CD4-positive, alpha-beta memory T cell (primary cell): ENCODE results near the gene SLC35F3. TPM values are rescaled to one million over a fixed set of nuclear protein-coding genes. Genes with fewer than 3 reads are reported as not detected.

Source experiments
- CTCF ChIA-PET: fragments of 350-600 bp; sonication (Branson Sonifier 250); formaldehyde crosslinking; loops from one replicate; lab custom pipeline; 2021; ENCODE audit warnings: inconsistent platforms; ENCODE audit not compliant: partially characterized antibody; lab: Charles Lee
- POLR2A ChIA-PET: fragments of 350-600 bp; sonication (Branson Sonifier 250); formaldehyde crosslinking; loops from one replicate; lab custom pipeline; 2021; ENCODE audit not compliant: partially characterized antibody; lab: Charles Lee
- DNase-seq, 5 donors: peaks; one replicate each; pipeline versions ENCODE4 v3.0.0 to v3.0.0-alpha.2; 2020 to 2022; ENCODE audit warnings: mixed read lengths in 1 of 5
- H3K27ac ChIP-seq: one replicate; pipeline ENCODE4 v1.7.0; 2013; ENCODE audit warnings: low read depth, low read length
- H3K27me3 ChIP-seq: 2 replicates; pipeline ENCODE4 v1.7.0; 2013; ENCODE audit warnings: mild to moderate bottlenecking, low read length, moderate library complexity; ENCODE audit not compliant: insufficient read depth
- H3K36me3 ChIP-seq: 2 replicates; pipeline ENCODE4 v1.7.0; 2013; ENCODE audit warnings: mild to moderate bottlenecking, low read length, moderate library complexity; ENCODE audit not compliant: insufficient read depth
- H3K4me1 ChIP-seq: 2 replicates; pipeline ENCODE4 v1.7.0; 2013; ENCODE audit warnings: mild to moderate bottlenecking, low read length, moderate library complexity; ENCODE audit not compliant: insufficient read depth
- H3K4me3 ChIP-seq, 2 donors: one replicate each; pipeline ENCODE4 v1.7.0; 2013; ENCODE audit warnings: low read length in 2 of 2, mild to moderate bottlenecking in 1 of 2
- H3K9me3 ChIP-seq, 2 donors: one replicate each; pipeline ENCODE4 v1.7.0; 2013; ENCODE audit warnings: low read length in 2 of 2, control low read depth in 1 of 2; ENCODE audit not compliant: control insufficient read depth in 1 of 2
- H3K27ac Mint-ChIP-seq, 7 donors: one replicate each; pipeline ENCODE4 v1.8.0; 2020 to 2021; ENCODE audit warnings: mixed read lengths in 7 of 7, mild to moderate bottlenecking in 6 of 7, inconsistent platforms in 3 of 7, moderate library complexity in 3 of 7
- H3K27me3 Mint-ChIP-seq, 2 donors: one replicate each; pipeline ENCODE4 v1.8.0; 2020 to 2021; ENCODE audit warnings: mixed read lengths in 2 of 2
- H3K36me3 Mint-ChIP-seq, 2 donors: one replicate each; pipeline ENCODE4 v1.8.0; 2020 to 2021; ENCODE audit warnings: mixed read lengths in 2 of 2, inconsistent platforms in 1 of 2, mild to moderate bottlenecking in 1 of 2
- H3K4me1 Mint-ChIP-seq, 4 donors: one replicate each; pipeline ENCODE4 v1.8.0; 2020 to 2021; ENCODE audit warnings: mixed read lengths in 4 of 4, mild to moderate bottlenecking in 1 of 4
- H3K4me3 Mint-ChIP-seq, 8 donors: one replicate each; pipeline ENCODE4 v1.8.0; 2020 to 2021; ENCODE audit warnings: mixed read lengths in 8 of 8, mild to moderate bottlenecking in 7 of 8, moderate library complexity in 6 of 8, inconsistent platforms in 3 of 8
- H3K9me3 Mint-ChIP-seq, 8 donors: one replicate each; pipeline ENCODE4 v1.8.0; 2020 to 2021; ENCODE audit warnings: mixed read lengths in 8 of 8, mild to moderate bottlenecking in 5 of 8, inconsistent platforms in 3 of 8, moderate library complexity in 1 of 8
- intact Hi-C: fragments of 100-400 bp; cut with micrococcal nuclease; formaldehyde crosslinking; loops from one replicate; pipeline ENCODE4 v1.15.1; 2023
- polyA plus RNA-seq, 2 donors: library from polyadenylated mRNA; unstranded; fragments of 300-500 nt; fragmentation: Illumina TruSeq; gene quantifications; one replicate each; pipeline ENCODE4 v1.2.3, GENCODE V29; 2021
- total RNA-seq, 2 experiments: library from RNA; stranded (reverse); gene quantifications; one replicate each; pipeline ENCODE4 v1.2.3, GENCODE V29; 2021

Gene SLC35F3
- total and polyA plus RNA-seq, 4 experiments from 2014 or later, result 0.12 to 0.84 TPM; not detected in 2

GRCh38 chr1:234102583-234102982 is 198.1 kb downstream of the SLC35F3 start:
- intact Hi-C loops, result no loop called here
- POLR2A ChIA-PET, result no interaction called here
- Histone ChIP-seq H3K9me3 (no peaks in the 10 kb centered on the region), H3K27ac (no peak overlapping the region), H3K27me3 (no peaks in the 10 kb centered on the region), H3K4me1 (no peaks in the 10 kb centered on the region), H3K4me3 (no peak overlapping the region), H3K36me3 (no peaks in the 10 kb centered on the region)
- Mint-ChIP-seq H3K27me3 (peaks cover 18 to 24% of the 10 kb centered on the region in 2 donors), H3K27ac (no peak overlapping the region), H3K4me3 (no peak overlapping the region), H3K36me3 (no peaks in the 10 kb centered on the region), H3K9me3 (no peaks in the 10 kb centered on the region), H3K4me1 (no peaks in the 10 kb centered on the region)
- DNase-seq, result no peak
- CTCF ChIA-PET, result interaction anchor here (1.5 kb wide), 1 partner anchor 11 kb away, joined by 3 read pairs; no protein-coding TSS in a partner anchor

- CTCF ChIA-PET, result interaction anchor here (1.5 kb wide), 1 partner anchor 10 kb away, joined by 3 read pairs; no protein-coding TSS in a partner anchor
- Histone ChIP-seq H3K27me3 (no peaks in the 10 kb centered on the region), H3K36me3 (no peaks in the 10 kb centered on the region), H3K4me1 (no peaks in the 10 kb centered on the region), H3K27ac (no peak overlapping the region), H3K4me3 (no peak overlapping the region), H3K9me3 (no peaks in the 10 kb centered on the region)
- POLR2A ChIA-PET, result no interaction called here
- H3K4me3 Mint-ChIP-seq, result no peak overlapping the region
- no peaks in the 10 kb centered on the region for H3K9me3 Mint-ChIP-seq
- no peak for DNase-seq
- no peaks in the 10 kb centered on the region for H3K4me1 Mint-ChIP-seq
- no peaks in the 10 kb centered on the region for H3K36me3 Mint-ChIP-seq
- H3K27ac Mint-ChIP-seq, result no peak overlapping the region
- H3K27me3 Mint-ChIP-seq, result peaks cover 18 to 24% of the 10 kb centered on the region in 2 donors
- intact Hi-C loops, result no loop called here
Observed at GRCh38 chr1:234103198-234103597, 198.7 kb downstream of the SLC35F3 start.

- no peaks in the 10 kb centered on the region for H3K36me3 ChIP-seq
- POLR2A ChIA-PET, result no interaction called here
- no peak overlapping the region for H3K27ac Mint-ChIP-seq
- no peak overlapping the region for H3K4me3 Mint-ChIP-seq
- CTCF ChIA-PET, result interaction anchor here (0.9 to 1.3 kb wide), 2 partner anchors 40 to 204 kb away, joined by 3 read pairs; no protein-coding TSS in a partner anchor
- no peaks in the 10 kb centered on the region for H3K4me1 Mint-ChIP-seq
- DNase-seq, result no peak
- H3K9me3 Mint-ChIP-seq, result no peaks in the 10 kb centered on the region
- H3K36me3 Mint-ChIP-seq, result no peaks in the 10 kb centered on the region
- no peaks in the 10 kb centered on the region for H3K4me1 ChIP-seq
- H3K4me3 ChIP-seq, result no peak overlapping the region
- no peaks in the 10 kb centered on the region for H3K27me3 ChIP-seq
- H3K27ac ChIP-seq, result no peak overlapping the region
- intact Hi-C loops, result no loop called here
- no peaks in the 10 kb centered on the region for H3K9me3 ChIP-seq
- peaks cover 17 to 24% of the 10 kb centered on the region in 2 donors for H3K27me3 Mint-ChIP-seq
Observed at GRCh38 chr1:234106032-234106431, 201.6 kb downstream of the SLC35F3 start.

- Histone ChIP-seq H3K9me3 (no peaks in the 10 kb centered on the region), H3K36me3 (no peaks in the 10 kb centered on the region), H3K27me3 (no peaks in the 10 kb centered on the region), H3K4me1 (no peaks in the 10 kb centered on the region), H3K27ac (no peak overlapping the region), H3K4me3 (no peak overlapping the region)
- DNase-seq, result no peak
- CTCF ChIA-PET, result interaction anchor here (1.3 kb wide), 1 partner anchor 42 kb away, joined by 3 read pairs; no protein-coding TSS in a partner anchor
- Mint-ChIP-seq H3K27me3 (peaks cover 11 to 16% of the 10 kb centered on the region in 2 donors), H3K27ac (no peak overlapping the region), H3K4me3 (no peak overlapping the region), H3K4me1 (no peaks in the 10 kb centered on the region), H3K36me3 (no peaks in the 10 kb centered on the region), H3K9me3 (no peaks in the 10 kb centered on the region)
- intact Hi-C loops, result no loop called here
- POLR2A ChIA-PET, result no interaction called here
Observed at GRCh38 chr1:234107416-234108021, 203.0 kb downstream of the SLC35F3 start.

GRCh38 chr1:234108921-234109320 is 204.4 kb downstream of the SLC35F3 start:
- H3K27me3 Mint-ChIP-seq, result peaks cover 6 to 7% of the 10 kb centered on the region in 2 donors

GRCh38 chr1:234109840-234110239 is 205.4 kb downstream of the SLC35F3 start:
- Mint-ChIP-seq H3K36me3 (no peaks in the 10 kb centered on the region), H3K27me3 (peaks cover 6 to 11% of the 10 kb centered on the region in 2 donors), H3K9me3 (no peaks in the 10 kb centered on the region), H3K27ac (no peak overlapping the region), H3K4me3 (no peak overlapping the region), H3K4me1 (peaks cover 2 to 4% (median 3%) of the 10 kb centered on the region in 4 donors)
- DNase-seq, result no peak
- H3K9me3 ChIP-seq, result no peaks in the 10 kb centered on the region
- no peak overlapping the region for H3K27ac ChIP-seq
- intact Hi-C loops, result no loop called here
- ChIA-PET CTCF (no interaction called here), POLR2A (no interaction called here)
- no peaks in the 10 kb centered on the region for H3K4me1 ChIP-seq
- no peak overlapping the region for H3K4me3 ChIP-seq
- H3K27me3 ChIP-seq, result no peaks in the 10 kb centered on the region
- no peaks in the 10 kb centered on the region for H3K36me3 ChIP-seq

More at GRCh38 chr1:234108921-234109320, 204.4 kb downstream of the SLC35F3 start:
- H3K4me1 Mint-ChIP-seq, result no peaks in the 10 kb centered on the region
- H3K27ac Mint-ChIP-seq, result no peak overlapping the region
- Histone ChIP-seq H3K27me3 (no peaks in the 10 kb centered on the region), H3K4me3 (no peak overlapping the region), H3K27ac (no peak overlapping the region), H3K36me3 (no peaks in the 10 kb centered on the region), H3K9me3 (no peaks in the 10 kb centered on the region), H3K4me1 (no peaks in the 10 kb centered on the region)
- intact Hi-C loops, result no loop called here
- ChIA-PET CTCF (interaction anchor here (0.7 kb wide), 1 partner anchor 104 kb away, joined by 3 read pairs; no protein-coding TSS in a partner anchor), POLR2A (no interaction called here)
- H3K36me3 Mint-ChIP-seq, result no peaks in the 10 kb centered on the region
- no peak overlapping the region for H3K4me3 Mint-ChIP-seq
- no peak for DNase-seq
- no peaks in the 10 kb centered on the region for H3K9me3 Mint-ChIP-seq

- H3K36me3 ChIP-seq, result no peaks in the 10 kb centered on the region
- intact Hi-C loops, result no loop called here
- H3K36me3 Mint-ChIP-seq, result no peaks in the 10 kb centered on the region
- H3K4me1 ChIP-seq, result no peaks in the 10 kb centered on the region
- DNase-seq, result no peak
- POLR2A ChIA-PET, result no interaction called here
- peaks cover 6 to 23% of the 10 kb centered on the region in 2 donors for H3K27me3 Mint-ChIP-seq
- no peak overlapping the region for H3K4me3 ChIP-seq
- H3K9me3 ChIP-seq, result no peaks in the 10 kb centered on the region
- H3K4me3 Mint-ChIP-seq, result no peak overlapping the region
- no peak overlapping the region for H3K27ac Mint-ChIP-seq
- H3K27ac ChIP-seq, result no peak overlapping the region
- CTCF ChIA-PET, result interaction anchor here (1.7 kb wide), 1 partner anchor 198 kb away, joined by 6 read pairs; no protein-coding TSS in a partner anchor
- peaks cover 4 to 9% (median 6%) of the 10 kb centered on the region in 4 donors for H3K4me1 Mint-ChIP-seq
- H3K9me3 Mint-ChIP-seq, result no peaks in the 10 kb centered on the region
- H3K27me3 ChIP-seq, result no peaks in the 10 kb centered on the region
Observed at GRCh38 chr1:234111458-234112142, 207.1 kb downstream of the SLC35F3 start.
